ENCODE results near the gene CLECL1.
"Not testable (repeated sequence)": the region's sequence is repeated elsewhere in the genome, so short reads cannot be mapped to it uniquely, and the experiment has no call there.

DNA sequence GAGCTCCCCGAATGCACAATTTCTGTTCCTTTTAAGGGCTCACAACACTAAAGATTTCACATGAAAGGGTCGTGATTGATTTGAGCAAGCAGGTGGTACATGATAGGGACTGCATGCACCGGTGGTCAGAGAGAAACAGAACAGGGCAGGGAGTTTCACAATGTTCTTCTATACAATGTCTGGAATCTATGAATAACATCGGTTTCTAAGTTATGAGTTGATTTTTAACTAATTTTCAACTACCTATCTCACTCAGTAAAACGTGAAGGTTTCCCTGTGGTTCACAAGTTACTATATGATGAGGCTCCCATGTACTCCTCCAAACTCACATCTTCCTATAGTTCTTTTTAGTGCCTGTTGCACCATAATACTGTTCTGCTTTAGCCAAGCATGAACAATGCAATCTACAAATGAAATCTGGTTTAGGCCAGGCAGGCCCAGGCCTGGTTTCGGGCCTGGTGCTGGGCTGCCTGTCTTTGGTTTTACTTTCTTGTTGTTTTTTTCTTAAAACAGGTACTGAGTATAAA is 19.8 kb downstream of the CLECL1 start:
- TF ChIP-seq, protein P1, sequence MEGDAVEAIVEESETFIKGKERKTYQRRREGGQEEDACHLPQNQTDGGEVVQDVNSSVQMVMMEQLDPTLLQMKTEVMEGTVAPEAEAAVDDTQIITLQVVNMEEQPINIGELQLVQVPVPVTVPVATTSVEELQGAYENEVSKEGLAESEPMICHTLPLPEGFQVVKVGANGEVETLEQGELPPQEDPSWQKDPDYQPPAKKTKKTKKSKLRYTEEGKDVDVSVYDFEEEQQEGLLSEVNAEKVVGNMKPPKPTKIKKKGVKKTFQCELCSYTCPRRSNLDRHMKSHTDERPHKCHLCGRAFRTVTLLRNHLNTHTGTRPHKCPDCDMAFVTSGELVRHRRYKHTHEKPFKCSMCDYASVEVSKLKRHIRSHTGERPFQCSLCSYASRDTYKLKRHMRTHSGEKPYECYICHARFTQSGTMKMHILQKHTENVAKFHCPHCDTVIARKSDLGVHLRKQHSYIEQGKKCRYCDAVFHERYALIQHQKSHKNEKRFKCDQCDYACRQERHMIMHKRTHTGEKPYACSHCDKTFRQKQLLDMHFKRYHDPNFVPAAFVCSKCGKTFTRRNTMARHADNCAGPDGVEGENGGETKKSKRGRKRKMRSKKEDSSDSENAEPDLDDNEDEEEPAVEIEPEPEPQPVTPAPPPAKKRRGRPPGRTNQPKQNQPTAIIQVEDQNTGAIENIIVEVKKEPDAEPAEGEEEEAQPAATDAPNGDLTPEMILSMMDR (IDR thresholded peaks at IDR 0.05; ENCODE audit: low read length): not testable (repeated sequence)
- TF ChIP-seq EZH2 (optimal IDR thresholded peaks at IDR 0.05; ENCODE audit: low read depth, low read length); EZH2phosphoT487 (IDR thresholded peaks at IDR 0.05; ENCODE audit: low read length): not testable (repeated sequence)

Measured in MM.1S (cell line).